Peyer's patch (tissue), 4 donors: ENCODE measurements around the gene BRSK1. TPM values are rescaled to one million over a fixed set of nuclear protein-coding genes. Genes with fewer than 3 reads are reported as not detected.
A peak's percentile ranks its signal among the peaks of the same experiment; 100 is the strongest.

Source experiments
- DNase-seq, 3 donors: peaks; one replicate each; pipeline ENCODE4 v3.0.0-alpha.2; 2017 to 2019
- H3K27ac ChIP-seq, 4 donors: fragments of 200-600 bp; sonication (generic); one replicate each; pipeline ENCODE4 v1.5.1; 2016 to 2019
- H3K27me3 ChIP-seq, 2 donors: fragments of 200-600 bp; sonication (generic); one replicate each; pipeline ENCODE4 v1.5.1; 2019
- H3K36me3 ChIP-seq, 3 donors: fragments of 200-600 bp; sonication (generic); one replicate each; pipeline ENCODE4 v1.5.1; 2016 to 2019
- H3K4me1 ChIP-seq, 4 donors: fragments of 200-600 bp; sonication (generic); one replicate each; pipeline ENCODE4 v1.5.1; 2016 to 2019
- H3K4me3 ChIP-seq, 4 donors: fragments of 200-600 bp; sonication (generic); 1 replicate in 3 of 4; 2 replicates in 1 of 4; pipeline ENCODE4 v1.5.1; 2016 to 2019; ENCODE audit warnings: mild to moderate bottlenecking in 1 of 4
- H3K9me3 ChIP-seq, 4 donors: fragments of 200-600 bp; sonication (generic); one replicate each; pipeline ENCODE4 v1.5.1; 2016 to 2019; ENCODE audit warnings: mild to moderate bottlenecking in 1 of 4
- POLR2A ChIP-seq, 2 donors: fragments of 450-650 bp; IDR thresholded peaks; one replicate each; pipeline ENCODE4 v1.5.1; 2017; ENCODE audit warnings: antibody characterized with exemption in 2 of 2, mild to moderate bottlenecking in 2 of 2, moderate library complexity in 2 of 2
- total RNA-seq, 4 donors: library from RNA; depleted of rRNA; stranded (reverse); fragments of >200 nt; gene quantifications; one replicate each; pipeline ENCODE4 v1.1.0, GENCODE V29; 2016
- TF ChIP-seq, protein P1 (sequence below), 6 experiments: fragments of 450-650 bp in 4 of 6; fragments of 200-600 bp in 2 of 6; sonication (generic) in 1 of 6; IDR thresholded peaks; one replicate each; pipeline ENCODE4 v1.5.1; 2017 to 2019; ENCODE audit warnings: antibody characterized with exemption in 6 of 6, mild to moderate bottlenecking in 3 of 6, moderate library complexity in 1 of 6

Gene BRSK1
- total RNA-seq, 4 donors from 2014 or later, result 0.35 to 6.6 (median 3.0) TPM

DNA sequence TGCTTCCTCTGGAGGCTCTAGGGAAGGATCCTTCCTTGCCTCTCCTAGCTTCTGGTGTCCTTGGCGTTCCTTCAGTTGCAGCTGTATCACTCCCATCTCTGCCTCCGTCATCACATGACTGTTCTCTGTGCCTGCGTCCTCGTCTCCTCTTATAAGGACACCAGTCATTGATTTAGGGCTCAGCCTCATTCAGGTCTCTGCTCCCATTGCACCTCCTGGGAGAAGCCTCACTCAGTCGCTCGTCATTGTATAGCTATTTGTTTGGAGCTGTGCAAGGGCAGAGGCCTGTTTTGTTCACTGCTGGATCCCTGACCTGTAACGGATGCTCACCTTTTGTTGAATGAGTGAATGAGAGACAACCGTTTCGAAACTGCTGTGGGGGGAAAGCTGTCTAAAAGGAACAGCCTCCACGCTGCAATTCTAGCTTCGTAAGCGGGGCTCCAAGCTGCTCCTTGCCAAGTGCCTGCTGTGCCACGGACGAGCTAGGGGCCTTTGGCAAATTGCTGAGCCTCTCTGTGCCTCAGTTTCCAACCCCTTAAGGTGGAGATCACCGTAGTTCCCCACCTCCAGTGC, 17.2 kb downstream of the BRSK1 start:
- no peak for DNase-seq
- Histone ChIP-seq H3K36me3 (no peaks in the 10 kb centered on the region), H3K4me1 (peaks cover 0 to 8% (median 0%) of the 10 kb centered on the region in 4 donors), H3K9me3 (no peaks in the 10 kb centered on the region), H3K27ac (no peak overlapping the region), H3K27me3 (no peaks in the 10 kb centered on the region), H3K4me3 (no peak overlapping the region)
- TF ChIP-seq, protein P1, sequence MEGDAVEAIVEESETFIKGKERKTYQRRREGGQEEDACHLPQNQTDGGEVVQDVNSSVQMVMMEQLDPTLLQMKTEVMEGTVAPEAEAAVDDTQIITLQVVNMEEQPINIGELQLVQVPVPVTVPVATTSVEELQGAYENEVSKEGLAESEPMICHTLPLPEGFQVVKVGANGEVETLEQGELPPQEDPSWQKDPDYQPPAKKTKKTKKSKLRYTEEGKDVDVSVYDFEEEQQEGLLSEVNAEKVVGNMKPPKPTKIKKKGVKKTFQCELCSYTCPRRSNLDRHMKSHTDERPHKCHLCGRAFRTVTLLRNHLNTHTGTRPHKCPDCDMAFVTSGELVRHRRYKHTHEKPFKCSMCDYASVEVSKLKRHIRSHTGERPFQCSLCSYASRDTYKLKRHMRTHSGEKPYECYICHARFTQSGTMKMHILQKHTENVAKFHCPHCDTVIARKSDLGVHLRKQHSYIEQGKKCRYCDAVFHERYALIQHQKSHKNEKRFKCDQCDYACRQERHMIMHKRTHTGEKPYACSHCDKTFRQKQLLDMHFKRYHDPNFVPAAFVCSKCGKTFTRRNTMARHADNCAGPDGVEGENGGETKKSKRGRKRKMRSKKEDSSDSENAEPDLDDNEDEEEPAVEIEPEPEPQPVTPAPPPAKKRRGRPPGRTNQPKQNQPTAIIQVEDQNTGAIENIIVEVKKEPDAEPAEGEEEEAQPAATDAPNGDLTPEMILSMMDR (IDR thresholded peaks at IDR 0.05), result no peak
- no peak for TF ChIP-seq POLR2A (IDR thresholded peaks at IDR 0.05)

DNA sequence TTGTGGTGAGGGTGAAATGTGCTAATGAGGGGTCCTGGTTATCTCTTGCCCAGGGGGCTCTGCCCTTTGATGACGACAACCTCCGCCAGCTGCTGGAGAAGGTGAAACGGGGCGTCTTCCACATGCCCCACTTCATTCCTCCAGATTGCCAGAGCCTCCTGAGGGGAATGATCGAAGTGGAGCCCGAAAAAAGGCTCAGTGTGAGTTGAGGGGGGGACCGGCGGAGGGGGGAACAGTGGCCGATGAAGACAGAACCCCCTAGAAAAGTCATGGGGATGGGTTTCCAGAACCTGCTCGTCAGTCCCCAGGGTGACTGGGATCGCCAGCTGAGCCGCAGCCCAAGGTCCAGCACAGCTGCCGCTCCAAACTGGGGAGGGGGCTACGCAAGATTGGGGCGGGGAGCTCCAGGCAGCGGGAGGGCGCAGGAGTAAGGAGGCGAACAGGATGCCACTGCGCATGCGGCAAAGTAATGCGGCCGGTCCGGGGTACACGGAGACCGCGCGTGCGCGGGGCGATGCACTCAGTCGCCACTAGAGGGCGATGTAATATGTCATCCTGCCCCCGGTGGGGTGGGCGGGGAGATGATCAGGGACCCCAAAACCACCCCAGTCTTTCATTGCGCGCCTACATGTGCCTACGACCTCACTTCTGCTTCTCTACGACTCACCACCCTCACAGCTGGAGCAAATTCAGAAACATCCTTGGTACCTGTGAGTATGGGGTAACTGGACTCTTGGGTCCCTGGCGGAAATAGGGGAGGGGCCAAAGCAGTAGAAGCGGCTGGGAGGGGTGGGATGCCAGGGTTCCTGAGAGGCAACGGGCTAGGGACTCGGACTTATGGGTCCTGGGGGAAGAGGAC, 17.9 kb downstream of the BRSK1 start:
- H3K36me3 ChIP-seq, result no peaks in the 10 kb centered on the region
- TF ChIP-seq POLR2A (IDR thresholded peaks at IDR 0.05), result no peak
- TF ChIP-seq, protein P1 (IDR thresholded peaks at IDR 0.05), result peak; percentile 94 to 99 (median 95)
- peak overlapping the region in 2 of 4 donors; percentile 1 to 64 for H3K27ac ChIP-seq
- no peaks in the 10 kb centered on the region for H3K27me3 ChIP-seq
- H3K4me3 ChIP-seq, result peak overlapping the region; percentile 9 to 46 (median 35)
- H3K4me1 ChIP-seq, result peaks cover 0 to 8% (median 0%) of the 10 kb centered on the region in 4 donors
- DNase-seq, result peak; percentile 88 to 96 (median 90)
- no peaks in the 10 kb centered on the region for H3K9me3 ChIP-seq

DNA sequence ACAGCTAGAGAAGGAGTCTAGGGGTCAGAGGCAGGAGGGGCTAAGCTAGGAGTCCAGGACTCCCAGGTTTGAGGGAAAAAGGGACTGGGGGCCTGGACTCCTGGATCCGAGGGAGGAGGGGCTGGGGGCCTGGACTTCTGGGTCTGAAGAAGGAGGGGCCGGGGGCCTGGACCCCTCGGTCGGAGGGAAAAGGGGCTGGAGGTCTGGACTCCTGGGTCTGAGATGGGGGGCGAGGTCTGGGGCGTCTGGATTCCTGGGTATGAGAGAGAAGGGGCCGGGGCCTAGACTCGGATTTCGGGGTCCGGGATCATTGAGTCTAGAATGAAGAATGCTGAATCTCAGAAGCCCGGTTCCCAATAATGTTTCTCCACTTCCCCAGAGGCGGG, 18.5 kb downstream of the BRSK1 start:
- no peak for DNase-seq
- Histone ChIP-seq H3K4me1 (peaks cover 0 to 8% (median 0%) of the 10 kb centered on the region in 4 donors), H3K36me3 (no peaks in the 10 kb centered on the region), H3K4me3 (peak overlapping the region; percentile 9 to 46 (median 35)), H3K9me3 (no peaks in the 10 kb centered on the region), H3K27ac (peak overlapping the region in 1 of 4 donors; percentile 64), H3K27me3 (no peaks in the 10 kb centered on the region)
- TF ChIP-seq, protein P1 (IDR thresholded peaks at IDR 0.05), result no peak
- no peak for TF ChIP-seq POLR2A (IDR thresholded peaks at IDR 0.05)

DNA sequence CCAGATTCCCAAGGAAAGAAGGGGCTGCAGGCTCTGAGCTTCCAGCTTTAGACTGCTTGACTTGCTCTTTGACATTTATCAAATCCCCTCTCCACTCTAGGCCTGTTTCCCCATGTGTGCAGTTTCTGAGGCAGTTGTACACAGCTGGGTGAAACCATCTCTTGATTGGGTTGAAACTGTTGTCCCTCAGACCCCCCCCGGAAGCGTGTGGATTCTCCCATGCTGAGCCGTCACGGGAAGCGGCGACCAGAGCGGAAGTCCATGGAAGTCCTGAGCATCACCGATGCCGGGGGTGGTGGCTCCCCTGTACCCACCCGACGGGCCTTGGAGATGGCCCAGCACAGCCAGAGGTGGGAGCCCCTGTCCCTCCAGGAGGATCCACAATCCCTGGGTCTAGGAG, 19.7 kb downstream of the BRSK1 start:
- Histone ChIP-seq H3K9me3 (no peaks in the 10 kb centered on the region), H3K4me3 (no peak overlapping the region), H3K27ac (no peak overlapping the region), H3K4me1 (peaks cover 0 to 8% (median 0%) of the 10 kb centered on the region in 4 donors), H3K36me3 (no peaks in the 10 kb centered on the region), H3K27me3 (no peaks in the 10 kb centered on the region)
- TF ChIP-seq POLR2A (IDR thresholded peaks at IDR 0.05), result no peak
- TF ChIP-seq, protein P1 (IDR thresholded peaks at IDR 0.05), result no peak
- DNase-seq, result no peak

DNA sequence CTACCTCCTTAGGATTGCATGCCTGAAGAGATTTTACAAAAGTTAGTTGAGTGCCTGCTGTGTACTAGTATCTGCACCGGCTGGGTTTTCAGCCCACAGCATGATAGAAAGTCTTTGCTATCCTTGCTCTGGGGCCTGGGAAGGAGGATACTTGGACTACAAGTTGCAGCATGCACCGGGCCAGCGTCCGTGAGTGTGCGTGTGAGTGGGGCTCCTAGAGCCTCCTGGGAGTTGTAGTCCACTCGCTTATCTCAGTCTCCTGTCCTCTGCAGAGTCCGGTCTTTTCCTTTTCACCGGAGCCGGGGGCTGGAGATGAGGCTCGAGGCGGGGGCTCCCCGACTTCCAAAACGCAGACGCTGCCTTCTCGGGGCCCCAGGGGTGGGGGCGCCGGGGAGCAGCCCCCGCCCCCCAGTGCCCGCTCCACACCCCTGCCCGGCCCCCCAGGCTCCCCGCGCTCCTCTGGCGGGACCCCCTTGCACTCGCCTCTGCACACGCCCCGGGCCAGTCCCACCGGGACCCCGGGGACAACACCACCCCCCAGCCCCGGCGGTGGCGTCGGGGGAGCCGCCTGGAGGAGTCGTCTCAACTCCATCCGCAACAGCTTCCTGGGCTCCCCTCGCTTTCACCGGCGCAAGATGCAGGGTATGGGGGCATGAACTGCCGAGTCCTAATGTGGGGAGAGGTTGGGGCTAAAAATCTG, 20.6 kb downstream of the BRSK1 start:
- peak in 2 of 3 donors; percentile 61 to 67 for DNase-seq
- no peaks in the 10 kb centered on the region for H3K9me3 ChIP-seq
- H3K4me1 ChIP-seq, result peaks cover 0 to 8% (median 0%) of the 10 kb centered on the region in 4 donors
- TF ChIP-seq POLR2A (IDR thresholded peaks at IDR 0.05), result no peak
- TF ChIP-seq, protein P1 (IDR thresholded peaks at IDR 0.05), result no peak
- no peak overlapping the region for H3K27ac ChIP-seq
- H3K36me3 ChIP-seq, result no peaks in the 10 kb centered on the region
- no peaks in the 10 kb centered on the region for H3K27me3 ChIP-seq
- H3K4me3 ChIP-seq, result no peak overlapping the region
